Activated CD4-positive, alpha-beta T cell treated with anti-CD3 and anti-CD28 coated beads, Interleukin-2, amount 50 U/mL, for 48 hours (primary cell): ENCODE results near the gene NAGA.
"Not testable (repeated sequence)": the region's sequence is repeated elsewhere in the genome, so short reads cannot be mapped to it uniquely, and the experiment has no call there.

Experiments used
- DNase-seq, 2 experiments: peaks; one replicate each; pipeline ENCODE4 v3.0.0-alpha.2; 2020

NAGA gene

GRCh38 chr22:42074846-42075676, 4.4 kb upstream of the NAGA start:
- DNase-seq = no peak

- DNase-seq = peak; percentile 58 to 65
These were observed 3.7 kb upstream of the NAGA start, which contains the start of gene PHETA2 for GRCh38 chr22:42074132-42074811. Gene PHETA2 (plus strand): TSS chr22:42074248. CDS start chr22:42077294, 3,046 bp downstream.

GRCh38 chr22:42073621-42074041, 3.0 kb upstream of the NAGA start:
- DNase-seq = no peak

- DNase-seq = no peak
These were observed 2.2 kb upstream of the NAGA start for GRCh38 chr22:42072606-42073330.

GRCh38 chr22:42071508-42071907, 896 bp upstream of the NAGA start:
- not testable (repeated sequence) for DNase-seq

GRCh38 chr22:42069801-42070516, 653 bp downstream of the NAGA start:
- no peak for DNase-seq

- DNase-seq = no peak
These were observed 2.3 kb downstream of the NAGA start for GRCh38 chr22:42068291-42068690.

GRCh38 chr22:42067671-42068251, 2.9 kb downstream of the NAGA start:
- no peak for DNase-seq

- DNase-seq = no peak
These were observed 3.7 kb downstream of the NAGA start for GRCh38 chr22:42066937-42067336.

GRCh38 chr22:42066126-42066761, 4.4 kb downstream of the NAGA start:
- no peak for DNase-seq

GRCh38 chr22:42065438-42066125, 5.0 kb downstream of the NAGA start:
- no peak for DNase-seq

GRCh38 chr22:42064629-42065028, 6.0 kb downstream of the NAGA start:
- no peak for DNase-seq

- no peak for DNase-seq
These were observed 8.0 kb downstream of the NAGA start for GRCh38 chr22:42062506-42063170.

GRCh38 chr22:42061041-42061440, 9.6 kb downstream of the NAGA start:
- DNase-seq = no peak

GRCh38 chr22:42060489-42060888, 10.1 kb downstream of the NAGA start:
- DNase-seq = no peak

GRCh38 chr22:42056757-42057511, 13.7 kb downstream of the NAGA start:
- DNase-seq = no peak

GRCh38 chr22:42052765-42053164, 17.8 kb downstream of the NAGA start:
- DNase-seq = no peak

GRCh38 chr22:42050641-42051180, 19.9 kb downstream of the NAGA start:
- DNase-seq = no peak

GRCh38 chr22:42041784-42042183, 28.8 kb downstream of the NAGA start:
- DNase-seq = no peak

- DNase-seq = no peak
These were observed 31.3 kb downstream of the NAGA start for GRCh38 chr22:42039271-42039670.
